Measurements from ENCODE around the gene SLC27A6. TPM values are rescaled to one million over a fixed set of nuclear protein-coding genes. Genes with fewer than 3 reads are reported as not detected.
"Not testable (repeated sequence)": the region's sequence is repeated elsewhere in the genome, so short reads cannot be mapped to it uniquely, and the experiment has no call there.

The SLC27A6 gene
- 10.1 TPM for total RNA-seq

GRCh38 chr5:128965011-128965637 is at the start of gene SLC27A6:
TSS of gene SLC27A6 (plus strand) at chr5:128965488. CDS start at chr5:128966138, 650 bp downstream.
- no peak for DNase-seq

GRCh38 chr5:128919542-128919941 is 45.7 kb upstream of the SLC27A6 start:
- DNase-seq, result no peak

GRCh38 chr5:128920345-128921215 is 44.7 kb upstream of the SLC27A6 start:
- DNase-seq, result no peak

GRCh38 chr5:128924299-128924698 is 41.0 kb upstream of the SLC27A6 start:
- no peak for DNase-seq

GRCh38 chr5:128925973-128926372 is 39.3 kb upstream of the SLC27A6 start:
- DNase-seq, result no peak

GRCh38 chr5:128927644-128928043 is 37.6 kb upstream of the SLC27A6 start:
- no peak for DNase-seq

- DNase-seq, result not testable (repeated sequence)
Observed at GRCh38 chr5:128932232-128932631, 33.1 kb upstream of the SLC27A6 start.

GRCh38 chr5:128943100-128943499 is 22.2 kb upstream of the SLC27A6 start:
- not testable (repeated sequence) for DNase-seq

- no peak for DNase-seq
Observed at GRCh38 chr5:128949847-128950546, 15.3 kb upstream of the SLC27A6 start.

GRCh38 chr5:128951301-128951700 is 14.0 kb upstream of the SLC27A6 start:
- not testable (repeated sequence) for DNase-seq

GRCh38 chr5:128956164-128956563 is 9.1 kb upstream of the SLC27A6 start:
- no peak for DNase-seq

- no peak for DNase-seq
Observed at GRCh38 chr5:128962211-128962610, 3.1 kb upstream of the SLC27A6 start.

- no peak for DNase-seq
Observed at GRCh38 chr5:128965638-128966302, 482 bp downstream of the SLC27A6 start.

- no peak for DNase-seq
Observed at GRCh38 chr5:128966375-128966774, 1.1 kb downstream of the SLC27A6 start.

GRCh38 chr5:128966846-128967245 is 1.6 kb downstream of the SLC27A6 start:
- no peak for DNase-seq

- DNase-seq, result no peak
Observed at GRCh38 chr5:128973244-128973643, 8.0 kb downstream of the SLC27A6 start.

- DNase-seq, result no peak
Observed at GRCh38 chr5:128974567-128974966, 9.3 kb downstream of the SLC27A6 start.

- no peak for DNase-seq
Observed at GRCh38 chr5:128979761-128980160, 14.5 kb downstream of the SLC27A6 start.

- no peak for DNase-seq
Observed at GRCh38 chr5:128980917-128981316, 15.6 kb downstream of the SLC27A6 start.

- DNase-seq, result no peak
Observed at GRCh38 chr5:128984480-128984879, 19.2 kb downstream of the SLC27A6 start.

GRCh38 chr5:128988476-128988875 is 23.2 kb downstream of the SLC27A6 start:
- DNase-seq, result no peak

- DNase-seq, result peak; percentile 4
Observed at GRCh38 chr5:129001841-129002526, 36.7 kb downstream of the SLC27A6 start.
